ENCODE results near the gene METTL25B. TPM values are rescaled to one million over a fixed set of nuclear protein-coding genes. Genes with fewer than 3 reads are reported as not detected.

The METTL25B gene
- total and polyA plus RNA-seq, 7 experiments from 2014 or later, result 4.4 to 29.8 (median 29.0) TPM

- ChIA-PET CTCF (interaction anchor here (0.8 to 11.9 kb wide), 2 partner anchors 17 to 20 kb away, joined by 3 to 93 read pairs; no protein-coding TSS in a partner anchor), POLR2A (no interaction called here)
- Histone ChIP-seq H3K27me3 (ENCODE audit: control insufficient read depth in 2 of 2, insufficient read depth in 2 of 2, low read length in 2 of 2) (peaks cover 0 to 4% of the 10 kb centered on the region in 2 donors), H3K4me1 (ENCODE audit: control insufficient read depth in 2 of 2, insufficient read depth in 2 of 2, low read length in 2 of 2) (peaks cover 23 to 27% of the 10 kb centered on the region in 2 donors), H3K9me3 (ENCODE audit: control insufficient read depth in 2 of 3, low read length in 3 of 3) (no peaks in the 10 kb centered on the region), H3K36me3 (ENCODE audit: control insufficient read depth in 2 of 3, insufficient read depth in 3 of 3, low read length in 3 of 3) (no peaks in the 10 kb centered on the region), H3K4me3 (ENCODE audit: low read length) (no peak overlapping the region), H3K27ac (ENCODE audit: low read depth, low read length) (no peak overlapping the region)
- no peak for ATAC-seq
- no peak for DNase-seq
- H3K27ac Mint-ChIP-seq, result peak overlapping the region in 6 of 9 donors; percentile 1 to 85 (median 36)
- no peak overlapping the region for H3K4me3 Mint-ChIP-seq
- intact Hi-C loops (cut with micrococcal nuclease), result loop anchor here in 1 of 2 donors (5.0 kb wide), 1 partner anchor 82 kb away; no protein-coding TSS in a partner anchor
- peaks cover 5 to 30% (median 7%) of the 10 kb centered on the region in 5 donors for H3K27me3 Mint-ChIP-seq
- no peaks in the 10 kb centered on the region for H3K9me3 Mint-ChIP-seq
- H3K36me3 Mint-ChIP-seq, result no peaks in the 10 kb centered on the region
- peaks cover 11 to 34% (median 21%) of the 10 kb centered on the region in 7 donors for H3K4me1 Mint-ChIP-seq
Observed at GRCh38 chr1:156709031-156709430, 19.2 kb upstream of the METTL25B start.

DNA sequence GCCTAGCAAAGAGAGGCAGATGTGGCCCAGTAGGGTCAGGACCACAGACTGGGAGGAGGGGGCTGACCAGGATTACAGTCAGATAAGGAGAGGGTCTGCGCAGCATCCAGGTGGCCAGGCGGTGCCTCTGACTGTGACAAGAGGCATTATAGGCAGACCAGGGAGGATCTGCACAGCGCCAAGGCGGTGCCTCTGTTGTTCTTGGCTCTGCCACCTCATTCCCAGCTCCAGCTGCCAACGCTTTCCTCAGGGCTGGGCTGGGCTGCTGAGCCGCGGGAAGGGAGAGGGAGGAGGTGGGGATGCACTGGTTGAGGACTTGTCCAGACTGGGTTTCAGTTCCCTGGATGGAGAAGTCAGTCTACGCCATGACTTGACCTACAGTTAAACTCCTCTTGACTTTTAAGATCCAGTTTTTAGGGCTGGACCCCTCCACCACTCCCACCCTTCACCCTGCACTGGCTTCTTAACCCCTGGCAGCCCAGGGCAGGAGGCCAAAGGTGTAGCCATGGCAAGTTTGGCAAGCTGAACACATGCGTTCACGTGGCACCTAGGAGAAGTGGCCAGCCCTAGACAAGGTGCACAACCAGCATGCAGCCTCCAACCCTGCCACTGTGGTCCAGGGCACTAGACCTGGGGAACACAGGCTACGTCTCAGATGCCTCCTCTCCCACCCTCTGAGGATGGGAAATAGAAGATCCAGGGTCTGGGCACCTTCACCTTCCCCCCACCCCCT, 18.3 kb upstream of the METTL25B start:
- H3K27me3 Mint-ChIP-seq, result peaks cover 0 to 22% (median 0%) of the 10 kb centered on the region in 5 donors
- DNase-seq (no peak), ATAC-seq (no peak)
- Histone ChIP-seq H3K36me3 (ENCODE audit: control insufficient read depth in 2 of 3, insufficient read depth in 3 of 3, low read length in 3 of 3) (no peaks in the 10 kb centered on the region), H3K9me3 (ENCODE audit: control insufficient read depth in 2 of 3, low read length in 3 of 3) (no peaks in the 10 kb centered on the region), H3K27ac (ENCODE audit: low read depth, low read length) (no peak overlapping the region), H3K4me3 (ENCODE audit: low read length) (no peak overlapping the region), H3K27me3 (ENCODE audit: control insufficient read depth in 2 of 2, insufficient read depth in 2 of 2, low read length in 2 of 2) (no peaks in the 10 kb centered on the region), H3K4me1 (ENCODE audit: control insufficient read depth in 2 of 2, insufficient read depth in 2 of 2, low read length in 2 of 2) (peaks cover 16 to 23% of the 10 kb centered on the region in 2 donors)
- no peaks in the 10 kb centered on the region for H3K36me3 Mint-ChIP-seq
- ChIA-PET POLR2A (no interaction called here), CTCF (no interaction called here)
- peak overlapping the region in 2 of 9 donors; percentile 1 to 65 for H3K27ac Mint-ChIP-seq
- H3K9me3 Mint-ChIP-seq, result no peaks in the 10 kb centered on the region
- H3K4me3 Mint-ChIP-seq, result no peak overlapping the region
- intact Hi-C loops (cut with micrococcal nuclease), result loop anchor here in 1 of 2 donors (5.0 kb wide), 1 partner anchor 83 kb away; no protein-coding TSS in a partner anchor
- peaks cover 11 to 29% (median 21%) of the 10 kb centered on the region in 7 donors for H3K4me1 Mint-ChIP-seq

DNA sequence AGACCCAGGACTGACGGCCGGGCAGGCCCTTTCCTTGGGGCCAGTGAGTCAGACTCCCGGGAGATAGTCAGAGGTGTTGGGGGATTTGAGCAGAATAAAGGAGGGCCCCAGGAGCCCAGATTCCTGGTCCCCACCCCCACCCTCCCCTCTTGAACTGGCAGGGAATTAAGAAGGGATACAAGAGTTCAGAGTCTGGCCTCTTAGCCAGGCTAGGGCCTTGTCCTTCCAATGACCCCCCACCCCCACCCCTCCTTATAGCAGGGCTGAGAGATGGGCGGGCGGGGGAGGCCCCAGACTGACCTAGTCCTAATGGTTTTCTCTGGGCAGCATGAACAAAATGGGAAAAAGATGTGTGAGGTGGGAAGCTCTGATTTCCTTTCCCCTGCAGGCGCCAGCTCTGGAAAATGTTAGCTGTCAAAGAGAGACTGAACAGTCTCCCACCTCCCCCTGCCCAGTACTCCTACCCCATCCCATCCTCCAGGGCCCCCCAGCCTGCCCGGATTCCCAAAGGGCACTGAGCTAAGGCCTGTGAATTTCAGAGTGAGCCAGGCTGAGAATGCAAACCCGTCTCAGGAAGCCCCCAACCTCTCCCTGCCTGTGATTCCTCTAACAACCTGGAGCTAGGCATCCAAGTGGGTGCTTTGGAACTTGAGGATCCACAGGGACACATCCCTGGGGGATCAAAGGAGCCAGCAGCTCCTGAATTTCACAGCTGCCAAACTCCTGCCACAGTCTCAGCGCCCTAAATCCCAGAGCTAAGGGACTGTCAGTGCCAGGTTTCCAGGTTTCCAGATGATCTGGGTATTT, 17.1 kb upstream of the METTL25B start:
- H3K4me3 Mint-ChIP-seq, result no peak overlapping the region
- Histone ChIP-seq H3K9me3 (ENCODE audit: control insufficient read depth in 2 of 3, low read length in 3 of 3) (no peaks in the 10 kb centered on the region), H3K27ac (ENCODE audit: low read depth, low read length) (no peak overlapping the region), H3K27me3 (ENCODE audit: control insufficient read depth in 2 of 2, insufficient read depth in 2 of 2, low read length in 2 of 2) (no peaks in the 10 kb centered on the region), H3K4me3 (ENCODE audit: low read length) (no peak overlapping the region), H3K4me1 (ENCODE audit: control insufficient read depth in 2 of 2, insufficient read depth in 2 of 2, low read length in 2 of 2) (peaks cover 6 to 10% of the 10 kb centered on the region in 2 donors), H3K36me3 (ENCODE audit: control insufficient read depth in 2 of 3, insufficient read depth in 3 of 3, low read length in 3 of 3) (no peaks in the 10 kb centered on the region)
- peaks cover 9 to 21% (median 14%) of the 10 kb centered on the region in 7 donors for H3K4me1 Mint-ChIP-seq
- intact Hi-C loops (cut with micrococcal nuclease), result no loop called here
- peaks cover 0 to 11% (median 0%) of the 10 kb centered on the region in 5 donors for H3K27me3 Mint-ChIP-seq
- ChIA-PET CTCF (interaction anchor here (1.7 to 3.4 kb wide), 2 partner anchors 16 to 21 kb away, joined by 5 to 14 read pairs; partner anchors contain the start of gene METTL25B), POLR2A (no interaction called here)
- DNase-seq (no peak), ATAC-seq (no peak)
- H3K9me3 Mint-ChIP-seq, result no peaks in the 10 kb centered on the region
- H3K36me3 Mint-ChIP-seq, result peaks cover 0 to 5% (median 0%) of the 10 kb centered on the region in 5 donors
- H3K27ac Mint-ChIP-seq, result no peak overlapping the region

GRCh38 chr1:156712626-156713025, 15.6 kb upstream of the METTL25B start:
- peaks cover 0 to 9% (median 0%) of the 10 kb centered on the region in 5 donors for H3K36me3 Mint-ChIP-seq
- H3K36me3 ChIP-seq (ENCODE audit: control insufficient read depth in 2 of 3, insufficient read depth in 3 of 3, low read length in 3 of 3), result no peaks in the 10 kb centered on the region
- ChIA-PET CTCF (interaction anchor here (0.7 to 3.4 kb wide), 3 partner anchors 15 to 25 kb away, joined by 3 to 14 read pairs (median 5); partner anchors contain the start of gene METTL25B), POLR2A (interaction anchor here (0.5 kb wide), 1 partner anchor 759 kb away, joined by 3 read pairs; no protein-coding TSS in a partner anchor)
- no peak overlapping the region for H3K4me3 Mint-ChIP-seq
- no peaks in the 10 kb centered on the region for H3K27me3 ChIP-seq (ENCODE audit: control insufficient read depth in 2 of 2, insufficient read depth in 2 of 2, low read length in 2 of 2)
- H3K4me3 ChIP-seq (ENCODE audit: low read length), result no peak overlapping the region
- no peaks in the 10 kb centered on the region for H3K9me3 ChIP-seq (ENCODE audit: control insufficient read depth in 2 of 3, low read length in 3 of 3)
- H3K27ac Mint-ChIP-seq, result no peak overlapping the region
- no peaks in the 10 kb centered on the region for H3K9me3 Mint-ChIP-seq
- intact Hi-C loops (cut with micrococcal nuclease), result no loop called here
- H3K4me1 ChIP-seq (ENCODE audit: control insufficient read depth in 2 of 2, insufficient read depth in 2 of 2, low read length in 2 of 2), result no peaks in the 10 kb centered on the region
- DNase-seq, result no peak
- H3K27me3 Mint-ChIP-seq, result peaks cover 0 to under 1% (median 0%) of the 10 kb centered on the region in 5 donors
- ATAC-seq, result no peak
- H3K27ac ChIP-seq (ENCODE audit: low read depth, low read length), result no peak overlapping the region
- H3K4me1 Mint-ChIP-seq, result peaks cover 0 to 10% (median 3%) of the 10 kb centered on the region in 7 donors

- ChIA-PET CTCF (interaction anchor here (1.3 to 2.2 kb wide), 4 partner anchors 9 to 24 kb away, joined by 3 to 19 read pairs (median 9); partner anchors contain the start of gene CRABP2), POLR2A (interaction anchor here (0.7 to 1.3 kb wide), 2 partner anchors 26 to 143 kb away, joined by 3 read pairs; no protein-coding TSS in a partner anchor)
- no peak overlapping the region for H3K4me3 Mint-ChIP-seq
- Histone ChIP-seq H3K36me3 (ENCODE audit: control insufficient read depth in 2 of 3, insufficient read depth in 3 of 3, low read length in 3 of 3) (peaks cover 0 to 3% (median 0%) of the 10 kb centered on the region in 3 experiments), H3K27me3 (ENCODE audit: control insufficient read depth in 2 of 2, insufficient read depth in 2 of 2, low read length in 2 of 2) (no peaks in the 10 kb centered on the region), H3K4me3 (ENCODE audit: low read length) (no peak overlapping the region), H3K9me3 (ENCODE audit: control insufficient read depth in 2 of 3, low read length in 3 of 3) (no peaks in the 10 kb centered on the region), H3K27ac (ENCODE audit: low read depth, low read length) (no peak overlapping the region), H3K4me1 (ENCODE audit: control insufficient read depth in 2 of 2, insufficient read depth in 2 of 2, low read length in 2 of 2) (no peaks in the 10 kb centered on the region)
- H3K36me3 Mint-ChIP-seq, result peaks cover 0 to 11% (median 0%) of the 10 kb centered on the region in 5 donors
- peak overlapping the region in 1 of 9 donors; percentile 40 for H3K27ac Mint-ChIP-seq
- H3K27me3 Mint-ChIP-seq, result no peaks in the 10 kb centered on the region
- no peaks in the 10 kb centered on the region for H3K9me3 Mint-ChIP-seq
- intact Hi-C loops (cut with micrococcal nuclease), result no loop called here
- DNase-seq (no peak), ATAC-seq (no peak)
- H3K4me1 Mint-ChIP-seq, result peaks cover 0 to 10% (median 0%) of the 10 kb centered on the region in 7 donors
Observed at GRCh38 chr1:156714830-156715229, 13.4 kb upstream of the METTL25B start.

DNA sequence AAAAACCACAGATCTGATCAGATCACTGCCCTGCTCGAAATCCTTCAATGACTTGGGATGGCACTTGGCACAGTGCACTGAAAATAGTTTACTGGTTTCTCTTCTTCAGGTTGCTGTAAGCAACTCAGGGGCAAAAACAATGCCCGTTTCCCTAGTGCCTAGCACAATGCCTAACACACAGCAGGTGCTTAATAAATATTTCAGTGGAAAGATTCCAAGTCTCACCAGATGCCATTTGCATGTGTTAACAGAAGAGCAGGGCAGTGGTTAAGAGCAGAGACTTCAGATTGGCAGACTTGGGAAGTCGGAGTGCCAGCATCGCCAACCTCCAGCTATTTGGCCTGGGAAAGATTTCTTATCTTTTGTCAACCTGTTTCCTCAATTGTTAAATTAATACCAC, 10.9 kb upstream of the METTL25B start:
- Histone ChIP-seq H3K27me3 (ENCODE audit: control insufficient read depth in 2 of 2, insufficient read depth in 2 of 2, low read length in 2 of 2) (no peaks in the 10 kb centered on the region), H3K4me1 (ENCODE audit: control insufficient read depth in 2 of 2, insufficient read depth in 2 of 2, low read length in 2 of 2) (no peaks in the 10 kb centered on the region), H3K36me3 (ENCODE audit: control insufficient read depth in 2 of 3, insufficient read depth in 3 of 3, low read length in 3 of 3) (peaks cover 0 to 21% (median 6%) of the 10 kb centered on the region in 3 experiments), H3K27ac (ENCODE audit: low read depth, low read length) (no peak overlapping the region), H3K9me3 (ENCODE audit: control insufficient read depth in 2 of 3, low read length in 3 of 3) (no peaks in the 10 kb centered on the region), H3K4me3 (ENCODE audit: low read length) (no peak overlapping the region)
- peaks cover 0 to 11% (median 2%) of the 10 kb centered on the region in 7 donors for H3K4me1 Mint-ChIP-seq
- H3K27me3 Mint-ChIP-seq, result no peaks in the 10 kb centered on the region
- intact Hi-C loops (cut with micrococcal nuclease), result no loop called here
- ChIA-PET CTCF (no interaction called here), POLR2A (no interaction called here)
- H3K36me3 Mint-ChIP-seq, result peaks cover 0 to 21% (median 0%) of the 10 kb centered on the region in 5 donors
- H3K9me3 Mint-ChIP-seq, result no peaks in the 10 kb centered on the region
- ATAC-seq (no peak), DNase-seq (no peak)
- no peak overlapping the region for H3K4me3 Mint-ChIP-seq
- peak overlapping the region in 2 of 9 donors; percentile 2 to 15 for H3K27ac Mint-ChIP-seq

Data from naive thymus-derived CD4-positive, alpha-beta T cell (primary cell).